SH-SY5Y (cell line): ENCODE measurements around the gene VAT1.

Experiments used
- GATA2 ChIP-seq: IDR thresholded peaks from 2 replicates; pipeline ENCODE4 v1.6.1; 2011; ENCODE audit warnings: mild to moderate bottlenecking, low read depth, low read length
- GATA3 ChIP-seq: IDR thresholded peaks from 2 replicates; pipeline ENCODE4 v1.6.1; 2011; ENCODE audit warnings: low read depth, mild to moderate bottlenecking, low read length, moderate library complexity

DNA sequence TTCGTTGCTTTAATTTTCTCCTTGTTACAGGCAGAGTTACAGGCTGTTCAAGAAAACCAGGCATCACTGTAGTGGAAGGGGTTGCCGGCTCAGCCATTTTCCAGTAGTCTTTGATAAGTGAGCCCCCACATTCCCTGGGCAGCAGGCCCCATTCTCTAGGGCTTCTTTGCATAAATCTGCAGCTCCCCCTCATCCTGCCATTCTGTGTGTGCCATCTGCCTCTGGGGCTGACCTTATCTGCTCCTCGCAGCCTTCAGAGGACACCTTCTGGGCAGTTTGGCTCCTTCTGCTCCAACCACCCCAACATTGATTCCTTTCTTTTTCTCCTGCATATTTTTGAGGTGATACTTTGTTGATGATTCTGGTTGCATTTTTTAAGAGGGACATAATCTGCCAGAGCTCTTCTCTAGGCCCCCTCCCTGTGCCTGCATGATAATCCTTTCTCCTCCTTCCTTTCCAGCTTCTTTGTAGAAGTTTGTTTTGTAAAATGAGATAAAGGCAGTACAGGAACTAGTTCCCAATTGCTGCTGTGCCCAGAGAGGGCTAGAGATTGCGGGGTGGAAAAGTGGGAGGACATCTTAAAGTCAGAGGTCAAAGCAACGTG lies 19.9 kb upstream of the VAT1 start:
- TF ChIP-seq GATA2: no peak
- TF ChIP-seq GATA3: no peak
